ENCODE measurements around the gene ELOVL2. TPM values are rescaled to one million over a fixed set of nuclear protein-coding genes. Genes with fewer than 3 reads are reported as not detected.

ELOVL2 gene
- total RNA-seq, 1 experiment from 2014 or later = 0.07 TPM

- H2AFZ ChIP-seq (ENCODE audit: low read depth, low read length, poor library complexity, severe bottlenecking) = no peak overlapping the region
These were observed 44.1 kb downstream of the ELOVL2 start for GRCh38 chr6:10999994-11000393.

GRCh38 chr6:10995114-10995707, 48.9 kb downstream of the ELOVL2 start:
- H3K9me3 ChIP-seq (ENCODE audit: control insufficient read depth in 1 of 2, insufficient read depth in 1 of 2, low read depth in 1 of 2, low read length in 2 of 2) = no peaks in the 10 kb centered on the region
- no peak for DNase-seq (ENCODE audit: low read depth, low spot score)
- POLR2A ChIA-PET = no interaction called here
- H3K9me2 ChIP-seq (ENCODE audit: insufficient read depth) = no peaks in the 10 kb centered on the region
- BruUV-seq (replicated peaks) = no TSS peak
- H3K36me3 ChIP-seq (ENCODE audit: control insufficient read depth in 1 of 2, insufficient read depth in 2 of 2, low read length in 2 of 2) = no peaks in the 10 kb centered on the region
- ATAC-seq = no peak
- H3K79me2 ChIP-seq (ENCODE audit: insufficient read depth, low read length) = no peaks in the 10 kb centered on the region
- CTCF ChIA-PET = no interaction called here
- H3K4me1 ChIP-seq (ENCODE audit: control insufficient read depth in 1 of 2, insufficient read depth in 2 of 2, low read length in 2 of 2) = no peaks in the 10 kb centered on the region
- intact Hi-C loops (cut with micrococcal nuclease) = no loop called here
- no peak for TF ChIP-seq TCF7L2 (IDR thresholded peaks at IDR 0.05; ENCODE audit: borderline replicate concordance, extremely low read depth, insufficient read depth, insufficient read length)
- no peak for TF ChIP-seq CEBPB (IDR thresholded peaks at IDR 0.05; ENCODE audit: low read depth)
- TF ChIP-seq REST (IDR thresholded peaks at IDR 0.05; ENCODE audit: low read depth) = no peak
- TF ChIP-seq EZH2 (IDR thresholded peaks at IDR 0.05) = no peak
- no peak for TF ChIP-seq ZNF274 (IDR thresholded peaks at IDR 0.05; ENCODE audit: low read depth, low read length)
- no peak for TF ChIP-seq MAX (IDR thresholded peaks at IDR 0.05)
- TF ChIP-seq JUND (IDR thresholded peaks at IDR 0.05) = no peak
- no peak for TF ChIP-seq ZBTB33 (IDR thresholded peaks at IDR 0.05; ENCODE audit: extremely low read depth, insufficient replicate concordance, low read length)
- TF ChIP-seq FOSL1 (IDR thresholded peaks at IDR 0.05; ENCODE audit: low read depth) = no peak
- H2AFZ ChIP-seq (ENCODE audit: low read depth, low read length, poor library complexity, severe bottlenecking) = no peak overlapping the region
- no peaks in the 10 kb centered on the region for H4K20me1 ChIP-seq (ENCODE audit: insufficient read depth)
- no peaks in the 10 kb centered on the region for H3K27me3 ChIP-seq (ENCODE audit: insufficient read depth, low read length)
- no peak overlapping the region for H3K4me3 ChIP-seq (replicated peaks in 1 of 2; ENCODE audit: low read depth in 1 of 2, low read length in 2 of 2)
- no peak overlapping the region for H3K4me2 ChIP-seq (ENCODE audit: low read length)
- RAD21 ChIA-PET (ENCODE audit: low non-redundant PET in 1 of 2, low total read pairs in 2 of 2, uncharacterized antibody in 2 of 2, unreplicated experiment in 2 of 2) = no interaction called here
- no peak overlapping the region for H3K27ac ChIP-seq (ENCODE audit: low read depth, low read length)
- H3K9ac ChIP-seq (ENCODE audit: low read length) = no peak overlapping the region

More at GRCh38 chr6:10999994-11000393, 44.1 kb downstream of the ELOVL2 start:
- Histone ChIP-seq H4K20me1 (ENCODE audit: insufficient read depth) (no peaks in the 10 kb centered on the region), H3K4me2 (ENCODE audit: low read length) (no peak overlapping the region), H3K4me3 (replicated peaks in 1 of 2; ENCODE audit: low read depth in 1 of 2, low read length in 2 of 2) (no peak overlapping the region), H3K9me2 (ENCODE audit: insufficient read depth) (no peaks in the 10 kb centered on the region), H3K9me3 (ENCODE audit: control insufficient read depth in 1 of 2, insufficient read depth in 1 of 2, low read depth in 1 of 2, low read length in 2 of 2) (no peaks in the 10 kb centered on the region), H3K27ac (ENCODE audit: low read depth, low read length) (no peak overlapping the region), H3K9ac (ENCODE audit: low read length) (no peak overlapping the region), H3K79me2 (ENCODE audit: insufficient read depth, low read length) (no peaks in the 10 kb centered on the region), H3K4me1 (ENCODE audit: control insufficient read depth in 1 of 2, insufficient read depth in 2 of 2, low read length in 2 of 2) (no peaks in the 10 kb centered on the region), H3K36me3 (ENCODE audit: control insufficient read depth in 1 of 2, insufficient read depth in 2 of 2, low read length in 2 of 2) (no peaks in the 10 kb centered on the region), H3K27me3 (ENCODE audit: insufficient read depth, low read length) (no peaks in the 10 kb centered on the region)
- ATAC-seq (no peak), DNase-seq (ENCODE audit: low read depth, low spot score) (no peak)
- no peak for TF ChIP-seq JUND (IDR thresholded peaks at IDR 0.05)
- TF ChIP-seq YY1 (IDR thresholded peaks at IDR 0.05; ENCODE audit: extremely low read depth, insufficient replicate concordance, low read depth, low read length) = no peak
- no peak for TF ChIP-seq SIN3A (IDR thresholded peaks at IDR 0.05; ENCODE audit: low read depth)
- intact Hi-C loops (cut with micrococcal nuclease) = no loop called here
- RAD21 ChIA-PET (ENCODE audit: low non-redundant PET in 1 of 2, low total read pairs in 2 of 2, uncharacterized antibody in 2 of 2, unreplicated experiment in 2 of 2) = no interaction called here
- no TSS peak for BruUV-seq (replicated peaks)
- POLR2A ChIA-PET = no interaction called here
- CTCF ChIA-PET = no interaction called here
